Measurements from ENCODE around the gene ANO10.
"Not testable (repeated sequence)": the region's sequence is repeated elsewhere in the genome, so short reads cannot be mapped to it uniquely, and the experiment has no call there.

DNA sequence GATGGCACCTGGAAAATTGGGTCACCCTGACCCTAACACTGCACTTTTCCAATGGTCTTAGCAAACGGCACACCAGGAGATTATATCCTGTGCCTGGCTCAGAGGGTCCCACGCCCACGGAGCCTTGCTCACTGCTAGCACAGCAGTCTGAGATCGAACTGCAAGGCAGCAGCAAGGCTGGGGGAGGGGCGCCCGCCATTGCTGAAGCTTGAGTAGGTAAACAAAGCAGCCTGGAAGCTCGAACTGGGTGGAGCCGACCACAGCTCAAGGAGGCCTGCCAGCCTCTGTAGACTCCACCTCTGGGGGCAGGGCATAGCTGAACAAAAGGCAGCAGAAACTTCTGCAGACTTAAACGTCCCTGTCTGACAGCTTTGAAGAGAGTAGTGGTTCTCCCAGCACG is 29.9 kb downstream of the ANO10 start:
- TF ChIP-seq, protein P1, sequence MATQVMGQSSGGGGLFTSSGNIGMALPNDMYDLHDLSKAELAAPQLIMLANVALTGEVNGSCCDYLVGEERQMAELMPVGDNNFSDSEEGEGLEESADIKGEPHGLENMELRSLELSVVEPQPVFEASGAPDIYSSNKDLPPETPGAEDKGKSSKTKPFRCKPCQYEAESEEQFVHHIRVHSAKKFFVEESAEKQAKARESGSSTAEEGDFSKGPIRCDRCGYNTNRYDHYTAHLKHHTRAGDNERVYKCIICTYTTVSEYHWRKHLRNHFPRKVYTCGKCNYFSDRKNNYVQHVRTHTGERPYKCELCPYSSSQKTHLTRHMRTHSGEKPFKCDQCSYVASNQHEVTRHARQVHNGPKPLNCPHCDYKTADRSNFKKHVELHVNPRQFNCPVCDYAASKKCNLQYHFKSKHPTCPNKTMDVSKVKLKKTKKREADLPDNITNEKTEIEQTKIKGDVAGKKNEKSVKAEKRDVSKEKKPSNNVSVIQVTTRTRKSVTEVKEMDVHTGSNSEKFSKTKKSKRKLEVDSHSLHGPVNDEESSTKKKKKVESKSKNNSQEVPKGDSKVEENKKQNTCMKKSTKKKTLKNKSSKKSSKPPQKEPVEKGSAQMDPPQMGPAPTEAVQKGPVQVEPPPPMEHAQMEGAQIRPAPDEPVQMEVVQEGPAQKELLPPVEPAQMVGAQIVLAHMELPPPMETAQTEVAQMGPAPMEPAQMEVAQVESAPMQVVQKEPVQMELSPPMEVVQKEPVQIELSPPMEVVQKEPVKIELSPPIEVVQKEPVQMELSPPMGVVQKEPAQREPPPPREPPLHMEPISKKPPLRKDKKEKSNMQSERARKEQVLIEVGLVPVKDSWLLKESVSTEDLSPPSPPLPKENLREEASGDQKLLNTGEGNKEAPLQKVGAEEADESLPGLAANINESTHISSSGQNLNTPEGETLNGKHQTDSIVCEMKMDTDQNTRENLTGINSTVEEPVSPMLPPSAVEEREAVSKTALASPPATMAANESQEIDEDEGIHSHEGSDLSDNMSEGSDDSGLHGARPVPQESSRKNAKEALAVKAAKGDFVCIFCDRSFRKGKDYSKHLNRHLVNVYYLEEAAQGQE (IDR thresholded peaks at IDR 0.05; ENCODE audit: insufficient read depth in 1 of 2, low read depth in 2 of 2, low read length in 1 of 2), result not testable (repeated sequence)
- TF ChIP-seq, protein P2, sequence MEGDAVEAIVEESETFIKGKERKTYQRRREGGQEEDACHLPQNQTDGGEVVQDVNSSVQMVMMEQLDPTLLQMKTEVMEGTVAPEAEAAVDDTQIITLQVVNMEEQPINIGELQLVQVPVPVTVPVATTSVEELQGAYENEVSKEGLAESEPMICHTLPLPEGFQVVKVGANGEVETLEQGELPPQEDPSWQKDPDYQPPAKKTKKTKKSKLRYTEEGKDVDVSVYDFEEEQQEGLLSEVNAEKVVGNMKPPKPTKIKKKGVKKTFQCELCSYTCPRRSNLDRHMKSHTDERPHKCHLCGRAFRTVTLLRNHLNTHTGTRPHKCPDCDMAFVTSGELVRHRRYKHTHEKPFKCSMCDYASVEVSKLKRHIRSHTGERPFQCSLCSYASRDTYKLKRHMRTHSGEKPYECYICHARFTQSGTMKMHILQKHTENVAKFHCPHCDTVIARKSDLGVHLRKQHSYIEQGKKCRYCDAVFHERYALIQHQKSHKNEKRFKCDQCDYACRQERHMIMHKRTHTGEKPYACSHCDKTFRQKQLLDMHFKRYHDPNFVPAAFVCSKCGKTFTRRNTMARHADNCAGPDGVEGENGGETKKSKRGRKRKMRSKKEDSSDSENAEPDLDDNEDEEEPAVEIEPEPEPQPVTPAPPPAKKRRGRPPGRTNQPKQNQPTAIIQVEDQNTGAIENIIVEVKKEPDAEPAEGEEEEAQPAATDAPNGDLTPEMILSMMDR (IDR thresholded peaks at IDR 0.05), result not testable (repeated sequence)

Data from Panc1 (cell line).